Measurements from ENCODE around the gene CNTNAP4. TPM values are rescaled to one million over a fixed set of nuclear protein-coding genes. Genes with fewer than 3 reads are reported as not detected.

The CNTNAP4 gene
- total and polyA plus RNA-seq, 2 experiments from 2014 or later = 0.64 to 1.1 TPM

- Histone ChIP-seq H3K36me3 (replicated peaks; ENCODE audit: insufficient read depth, low read depth) (no peaks in the 10 kb centered on the region), H3K9me3 (ENCODE audit: low read depth) (no peaks in the 10 kb centered on the region), H4K20me1 (ENCODE audit: insufficient read depth, poor library complexity, severe bottlenecking) (no peaks in the 10 kb centered on the region), H2AFZ (peak overlapping the region; percentile 39), H3K27me3 (no peaks in the 10 kb centered on the region), H3K4me2 (no peak overlapping the region), H3K27ac (peak overlapping the region; percentile 38), H3K9me2 (replicated peaks; ENCODE audit: insufficient read depth) (no peaks in the 10 kb centered on the region), H3K4me3 (no peak overlapping the region), H3K79me2 (no peaks in the 10 kb centered on the region), H3K4me1 (ENCODE audit: insufficient read depth) (no peaks in the 10 kb centered on the region)
- 69% methylated on average over 4 of the region's 4 CpGs for WGBS (ENCODE audit: low lambda C conversion rate, missing lambda C conversion rate)
- TF ChIP-seq EZH2phosphoT487 (IDR thresholded peaks at IDR 0.05; ENCODE audit: low read depth, severe bottlenecking, unreplicated experiment) = no peak
- TF ChIP-seq CTCF (IDR thresholded peaks at IDR 0.05; ENCODE audit: poor library complexity) = no peak
- no peak for TF ChIP-seq EZH2 (IDR thresholded peaks at IDR 0.05; ENCODE audit: borderline replicate concordance)
- peak; percentile 7 for DNase-seq (ENCODE audit: low spot score)
Measured at GRCh38 chr16:76396977-76397376, 119.8 kb downstream of the CNTNAP4 start.

- Histone ChIP-seq H3K79me2 (no peaks in the 10 kb centered on the region), H4K20me1 (ENCODE audit: insufficient read depth, poor library complexity, severe bottlenecking) (no peaks in the 10 kb centered on the region), H3K36me3 (replicated peaks; ENCODE audit: insufficient read depth, low read depth) (no peaks in the 10 kb centered on the region), H2AFZ (no peak overlapping the region), H3K4me1 (ENCODE audit: insufficient read depth) (no peaks in the 10 kb centered on the region), H3K4me2 (no peak overlapping the region), H3K27ac (no peak overlapping the region), H3K9me2 (replicated peaks; ENCODE audit: insufficient read depth) (no peaks in the 10 kb centered on the region), H3K27me3 (no peaks in the 10 kb centered on the region), H3K9me3 (ENCODE audit: low read depth) (no peaks in the 10 kb centered on the region), H3K4me3 (no peak overlapping the region)
- DNase-seq (ENCODE audit: low spot score) = no peak
- WGBS (ENCODE audit: low lambda C conversion rate, missing lambda C conversion rate) = 76% methylated on average over 1 of the region's 1 CpG
- no peak for TF ChIP-seq EZH2 (IDR thresholded peaks at IDR 0.05; ENCODE audit: borderline replicate concordance)
- TF ChIP-seq EZH2phosphoT487 (IDR thresholded peaks at IDR 0.05; ENCODE audit: low read depth, severe bottlenecking, unreplicated experiment) = no peak
- no peak for TF ChIP-seq CTCF (IDR thresholded peaks at IDR 0.05; ENCODE audit: poor library complexity)
Measured at GRCh38 chr16:76409706-76410105, 132.5 kb downstream of the CNTNAP4 start.

- TF ChIP-seq EZH2phosphoT487 (IDR thresholded peaks at IDR 0.05; ENCODE audit: low read depth, severe bottlenecking, unreplicated experiment) (no peak), CTCF (IDR thresholded peaks at IDR 0.05; ENCODE audit: poor library complexity) (no peak), EZH2 (IDR thresholded peaks at IDR 0.05; ENCODE audit: borderline replicate concordance) (no peak)
- Histone ChIP-seq H2AFZ (no peak overlapping the region), H3K4me3 (no peak overlapping the region), H3K27me3 (no peaks in the 10 kb centered on the region), H3K4me2 (no peak overlapping the region), H4K20me1 (ENCODE audit: insufficient read depth, poor library complexity, severe bottlenecking) (no peaks in the 10 kb centered on the region), H3K27ac (no peak overlapping the region), H3K79me2 (no peaks in the 10 kb centered on the region), H3K9me3 (ENCODE audit: low read depth) (no peaks in the 10 kb centered on the region), H3K36me3 (replicated peaks; ENCODE audit: insufficient read depth, low read depth) (no peaks in the 10 kb centered on the region), H3K4me1 (ENCODE audit: insufficient read depth) (no peaks in the 10 kb centered on the region), H3K9me2 (replicated peaks; ENCODE audit: insufficient read depth) (no peaks in the 10 kb centered on the region)
- DNase-seq (ENCODE audit: low spot score) = no peak
- WGBS (ENCODE audit: low lambda C conversion rate, missing lambda C conversion rate) = 68% methylated on average over 2 of the region's 2 CpGs
Measured at GRCh38 chr16:76421571-76421970, 144.4 kb downstream of the CNTNAP4 start.

- peak overlapping the region; percentile 6 for H3K27ac ChIP-seq
- no peaks in the 10 kb centered on the region for H3K9me2 ChIP-seq (replicated peaks; ENCODE audit: insufficient read depth)
- H2AFZ ChIP-seq = no peak overlapping the region
- H3K27me3 ChIP-seq = no peaks in the 10 kb centered on the region
- peak overlapping the region; percentile 34 for H3K4me2 ChIP-seq
- WGBS (ENCODE audit: low lambda C conversion rate, missing lambda C conversion rate) = 56% methylated on average over 5 of the region's 5 CpGs
- TF ChIP-seq EZH2phosphoT487 (IDR thresholded peaks at IDR 0.05; ENCODE audit: low read depth, severe bottlenecking, unreplicated experiment) (no peak), CTCF (IDR thresholded peaks at IDR 0.05; ENCODE audit: poor library complexity) (no peak), EZH2 (IDR thresholded peaks at IDR 0.05; ENCODE audit: borderline replicate concordance) (no peak)
- peak; percentile 58 for DNase-seq (ENCODE audit: low spot score)
- no peaks in the 10 kb centered on the region for H3K79me2 ChIP-seq
- no peaks in the 10 kb centered on the region for H4K20me1 ChIP-seq (ENCODE audit: insufficient read depth, poor library complexity, severe bottlenecking)
- no peaks in the 10 kb centered on the region for H3K9me3 ChIP-seq (ENCODE audit: low read depth)
- H3K4me3 ChIP-seq = no peak overlapping the region
- no peaks in the 10 kb centered on the region for H3K36me3 ChIP-seq (replicated peaks; ENCODE audit: insufficient read depth, low read depth)
- peaks cover 6% of the 10 kb centered on the region for H3K4me1 ChIP-seq (ENCODE audit: insufficient read depth)
Measured at GRCh38 chr16:76428858-76429257, 151.7 kb downstream of the CNTNAP4 start.
